GM06990 (cell line): ENCODE results near the gene ENO3.

ENCODE experiments used
- DNase-seq: peaks from one replicate; pipeline ENCODE4 v3.0.0-alpha.2; 2011; ENCODE audit not compliant: insufficient read length; ENCODE audit errors: extremely low read depth
- H3K27me3 ChIP-seq: replicated peaks from 2 replicates; pipeline ENCODE4 v1.6.0; 2011; ENCODE audit warnings: low read length; ENCODE audit not compliant: control insufficient read depth, insufficient read depth
- H3K36me3 ChIP-seq: 2 replicates; pipeline ENCODE4 v1.5.1; 2011; ENCODE audit warnings: low read length; ENCODE audit not compliant: control insufficient read depth, insufficient read depth
- H3K4me3 ChIP-seq: replicated peaks from 2 replicates; pipeline ENCODE4 v1.5.1; 2011; ENCODE audit warnings: low read depth, mild to moderate bottlenecking, control low read depth, low read length
- CTCF ChIP-seq: IDR thresholded peaks from 2 replicates; pipeline ENCODE4 v1.5.1; 2011; ENCODE audit warnings: low read length, control low read depth, mild to moderate bottlenecking, inconsistent platforms; ENCODE audit not compliant: insufficient read depth, poor library complexity, severe bottlenecking

ENO3 gene

GRCh38 chr17:4942760-4943508 lies 8.0 kb upstream of the ENO3 start:
- H3K36me3 ChIP-seq, result peaks cover 28% of the 10 kb centered on the region

GRCh38 chr17:4944163-4944553 lies 6.8 kb upstream of the ENO3 start:
- Histone ChIP-seq H3K4me3 (peak overlapping the region; percentile 100), H3K27me3 (no peaks in the 10 kb centered on the region), H3K36me3 (peaks cover 24% of the 10 kb centered on the region)
- no peak for TF ChIP-seq CTCF
- no peak for DNase-seq

More at GRCh38 chr17:4942760-4943508, 8.0 kb upstream of the ENO3 start:
- TF ChIP-seq CTCF, result no peak
- Histone ChIP-seq H3K4me3 (no peak overlapping the region), H3K27me3 (no peaks in the 10 kb centered on the region)
- no peak for DNase-seq

- no peak for TF ChIP-seq CTCF
- Histone ChIP-seq H3K27me3 (no peaks in the 10 kb centered on the region), H3K4me3 (peak overlapping the region; percentile 100), H3K36me3 (peaks cover 24% of the 10 kb centered on the region)
- DNase-seq, result peak; percentile 57
Observed at GRCh38 chr17:4944554-4945175, 6.3 kb upstream of the ENO3 start.

- no peak for TF ChIP-seq CTCF
- Histone ChIP-seq H3K4me3 (peak overlapping the region; percentile 100), H3K36me3 (peaks cover 24% of the 10 kb centered on the region), H3K27me3 (no peaks in the 10 kb centered on the region)
- peak; percentile 68 for DNase-seq
Observed at GRCh38 chr17:4945176-4945943, 5.6 kb upstream of the ENO3 start.

GRCh38 chr17:4945944-4946280 lies 5.0 kb upstream of the ENO3 start:
- TF ChIP-seq CTCF, result no peak
- H3K4me3 ChIP-seq, result peak overlapping the region; percentile 100
- H3K27me3 ChIP-seq, result no peaks in the 10 kb centered on the region
- H3K36me3 ChIP-seq, result peaks cover 24% of the 10 kb centered on the region
- no peak for DNase-seq
